DMS53 treated with DMSO at 0.1 percent for 48 hours (cell line): ENCODE results near the gene EIF5A.

ENCODE experiments used
- DNase-seq: peaks from one replicate; lab custom pipeline; 2025; ENCODE audit not compliant: unreplicated experiment; lab: John Stamatoyannopoulos, UW

EIF5A gene

GRCh38 chr17:7352910-7353635, 45.6 kb downstream of the EIF5A start:
- DNase-seq, result no peak

- DNase-seq, result no peak
Measured at GRCh38 chr17:7354262-7354843, 46.9 kb downstream of the EIF5A start.

- DNase-seq, result no peak
Measured at GRCh38 chr17:7355053-7355452, 47.6 kb downstream of the EIF5A start, which contains the start of gene TMEM95. Gene TMEM95, plus strand, starts transcription at chr17:7355156. Its CDS starts 49 bp downstream, at chr17:7355205.

- no peak for DNase-seq
Measured at GRCh38 chr17:7355573-7355972, 48.1 kb downstream of the EIF5A start.

- DNase-seq, result peak; percentile 85
Measured at GRCh38 chr17:7356072-7356549, 48.7 kb downstream of the EIF5A start.

- no peak for DNase-seq
Measured at GRCh38 chr17:7356756-7357155, 49.3 kb downstream of the EIF5A start.

GRCh38 chr17:7357381-7357780, 50.0 kb downstream of the EIF5A start:
- DNase-seq, result no peak

DNA sequence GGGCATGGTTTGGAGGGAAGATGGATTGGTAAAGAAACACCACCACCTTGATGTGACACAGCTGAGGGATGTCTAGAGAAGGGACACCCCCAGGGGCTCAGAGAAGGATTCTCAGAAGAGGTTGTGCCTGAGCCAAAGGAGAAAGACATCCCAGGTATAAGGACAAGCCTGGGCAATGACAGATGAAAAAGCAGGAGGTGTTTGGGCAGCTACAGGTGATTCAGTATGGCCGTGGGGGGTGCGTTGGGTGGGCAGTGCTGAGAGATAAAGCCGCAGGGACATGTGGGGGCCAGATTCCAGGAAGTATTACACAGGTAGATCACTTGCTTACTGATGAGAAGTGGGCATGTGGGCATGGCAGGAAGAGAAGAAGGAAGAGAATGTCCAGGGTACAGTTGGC, 54.5 kb downstream of the EIF5A start:
- no peak for DNase-seq
